ENCODE results near the gene CBX7.

The CBX7 gene

DNA sequence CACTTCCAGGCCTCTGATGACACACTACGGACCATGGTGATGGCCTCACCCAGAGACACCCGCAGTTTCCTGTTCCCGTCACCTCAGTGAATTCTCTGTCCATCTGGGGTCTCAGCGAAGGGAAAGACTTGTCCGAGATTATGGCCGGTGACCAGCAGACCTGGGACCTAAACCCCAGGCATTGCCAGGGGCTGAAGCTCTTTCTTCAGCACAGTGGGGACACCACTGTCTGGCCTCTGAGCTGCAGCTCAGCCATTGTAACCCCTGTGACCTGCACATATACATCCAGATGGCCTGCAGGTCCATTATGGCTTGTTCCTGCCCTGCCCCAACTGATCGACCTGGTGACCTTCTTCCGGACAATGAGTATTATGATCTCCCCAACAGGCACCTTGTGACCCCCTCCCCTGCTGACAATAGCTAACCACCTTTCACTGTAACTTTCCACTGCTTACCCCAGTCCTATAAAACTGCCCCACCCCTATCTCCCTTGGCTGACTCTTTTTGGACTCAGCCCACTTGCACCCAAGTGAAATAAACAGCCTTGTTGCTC, 22.3 kb downstream of the CBX7 start:
- ChIA-PET POLR2A (no interaction called here), CTCF (interaction anchor here (0.7 to 1.8 kb wide), 4 partner anchors 186 to 362 kb away, joined by 3 to 5 read pairs (median 3); no protein-coding TSS in a partner anchor)
- TF ChIP-seq, protein P1, sequence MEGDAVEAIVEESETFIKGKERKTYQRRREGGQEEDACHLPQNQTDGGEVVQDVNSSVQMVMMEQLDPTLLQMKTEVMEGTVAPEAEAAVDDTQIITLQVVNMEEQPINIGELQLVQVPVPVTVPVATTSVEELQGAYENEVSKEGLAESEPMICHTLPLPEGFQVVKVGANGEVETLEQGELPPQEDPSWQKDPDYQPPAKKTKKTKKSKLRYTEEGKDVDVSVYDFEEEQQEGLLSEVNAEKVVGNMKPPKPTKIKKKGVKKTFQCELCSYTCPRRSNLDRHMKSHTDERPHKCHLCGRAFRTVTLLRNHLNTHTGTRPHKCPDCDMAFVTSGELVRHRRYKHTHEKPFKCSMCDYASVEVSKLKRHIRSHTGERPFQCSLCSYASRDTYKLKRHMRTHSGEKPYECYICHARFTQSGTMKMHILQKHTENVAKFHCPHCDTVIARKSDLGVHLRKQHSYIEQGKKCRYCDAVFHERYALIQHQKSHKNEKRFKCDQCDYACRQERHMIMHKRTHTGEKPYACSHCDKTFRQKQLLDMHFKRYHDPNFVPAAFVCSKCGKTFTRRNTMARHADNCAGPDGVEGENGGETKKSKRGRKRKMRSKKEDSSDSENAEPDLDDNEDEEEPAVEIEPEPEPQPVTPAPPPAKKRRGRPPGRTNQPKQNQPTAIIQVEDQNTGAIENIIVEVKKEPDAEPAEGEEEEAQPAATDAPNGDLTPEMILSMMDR (IDR thresholded peaks at IDR 0.05; ENCODE audit: insufficient read depth, low read length, missing control alignments), result no peak
- no peak overlapping the region for H3K4me3 ChIP-seq (ENCODE audit: low read depth, low read length)
- DNase-seq (ENCODE audit: low read depth, low spot score), result no peak

DNA sequence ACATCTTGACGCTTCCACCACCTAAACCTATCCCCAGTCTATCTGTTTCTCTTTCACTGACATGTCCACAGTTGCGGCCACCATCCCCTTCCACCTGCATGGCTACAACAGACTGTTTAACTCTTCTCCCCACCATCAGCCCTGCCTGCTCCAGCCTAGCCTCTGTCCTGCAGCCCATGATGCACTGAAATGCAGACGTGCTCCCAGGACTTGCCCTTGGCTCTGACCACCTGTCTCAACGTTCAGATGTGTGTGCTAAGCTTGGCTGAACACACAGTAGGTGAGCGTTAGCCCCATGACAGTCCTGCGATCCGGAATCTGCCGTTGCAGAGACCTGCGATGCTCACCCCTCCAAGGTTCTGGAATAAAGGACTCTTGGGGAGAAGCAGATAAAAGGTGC, 22.7 kb downstream of the CBX7 start:
- TF ChIP-seq, protein P1 (IDR thresholded peaks at IDR 0.05; ENCODE audit: insufficient read depth, low read length, missing control alignments), result no peak
- no peak for DNase-seq (ENCODE audit: low read depth, low spot score)
- ChIA-PET POLR2A (no interaction called here), CTCF (interaction anchor here (0.7 to 1.0 kb wide), 2 partner anchors 127 to 260 kb away, joined by 3 read pairs; no protein-coding TSS in a partner anchor)
- H3K4me3 ChIP-seq (ENCODE audit: low read depth, low read length), result no peak overlapping the region

DNA sequence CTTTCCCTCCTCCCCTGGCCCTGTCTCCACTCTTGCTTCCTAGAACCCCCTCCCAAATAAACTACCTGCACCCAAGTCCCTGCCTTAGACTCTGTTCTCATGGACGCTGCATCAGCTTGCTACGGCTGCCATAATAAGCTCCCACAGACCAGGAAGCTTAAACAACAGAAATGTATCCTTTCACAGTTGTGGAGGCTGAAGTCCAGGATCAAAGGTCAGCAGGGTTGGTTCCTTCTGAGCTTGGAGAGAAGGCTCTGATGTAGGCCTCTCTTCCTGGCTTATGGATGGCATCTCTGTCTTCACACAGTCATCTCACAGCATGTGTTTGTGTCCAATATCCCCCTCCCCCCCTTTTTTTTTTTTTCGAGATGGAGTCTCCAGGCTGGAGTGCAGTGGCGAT, 23.4 kb downstream of the CBX7 start:
- H3K4me3 ChIP-seq (ENCODE audit: low read depth, low read length), result no peak overlapping the region
- DNase-seq (ENCODE audit: low read depth, low spot score), result no peak
- ChIA-PET CTCF (interaction anchor here (1.0 to 1.6 kb wide), 2 partner anchors 11 to 126 kb away, joined by 3 to 7 read pairs; no protein-coding TSS in a partner anchor), POLR2A (no interaction called here)
- TF ChIP-seq, protein P1 (IDR thresholded peaks at IDR 0.05; ENCODE audit: insufficient read depth, low read length, missing control alignments), result no peak

DNA sequence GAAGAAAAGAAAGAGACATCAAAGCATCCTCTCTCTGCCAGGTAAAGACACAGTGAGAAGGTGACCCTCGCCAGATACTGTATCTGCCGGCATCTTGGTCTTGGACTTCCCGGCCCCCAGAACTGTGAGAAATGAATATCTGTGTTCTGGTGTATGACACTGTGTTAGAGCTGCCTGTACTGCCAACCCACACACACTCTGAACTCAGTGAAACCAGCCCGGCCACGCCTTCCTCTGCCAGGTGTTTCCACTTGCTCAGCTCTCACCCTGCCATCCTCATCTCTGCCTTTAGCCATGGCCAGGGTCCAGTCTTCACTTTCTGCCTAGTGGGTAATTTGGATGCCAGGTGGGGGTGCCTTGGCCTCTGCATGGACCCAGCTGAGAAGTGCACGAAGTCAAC, 24.0 kb downstream of the CBX7 start:
- TF ChIP-seq, protein P1 (IDR thresholded peaks at IDR 0.05; ENCODE audit: insufficient read depth, low read length, missing control alignments), result no peak
- ChIA-PET POLR2A (no interaction called here), CTCF (interaction anchor here (1.6 kb wide), 1 partner anchor 10 kb away, joined by 7 read pairs; no protein-coding TSS in a partner anchor)

DNA sequence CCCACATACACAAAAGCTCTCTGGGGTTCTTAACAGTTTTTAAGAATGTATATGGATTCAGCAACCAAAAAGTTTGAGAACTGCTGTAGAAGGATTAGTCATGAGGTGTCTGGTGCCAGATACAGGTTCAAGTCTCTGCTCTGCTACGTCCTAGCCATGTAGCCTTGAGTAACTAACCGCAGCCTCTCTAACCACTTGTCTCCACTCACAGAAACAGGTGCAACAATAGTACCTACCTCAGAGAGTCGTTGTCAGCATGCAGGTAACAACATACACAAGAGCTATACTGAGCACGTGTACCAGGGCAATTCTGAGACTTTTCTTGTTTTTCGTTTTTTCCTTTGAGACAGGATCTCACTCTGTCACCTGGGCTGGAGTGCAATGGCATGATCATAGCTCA, 26.9 kb downstream of the CBX7 start:
- CTCF ChIA-PET, result interaction anchor here (0.6 to 4.5 kb wide), 7 partner anchors 9 to 359 kb away, joined by 3 to 23 read pairs (median 8); no protein-coding TSS in a partner anchor
- DNase-seq (ENCODE audit: low read depth, low spot score), result no peak
- POLR2A ChIA-PET, result no interaction called here
- no peak overlapping the region for H3K4me3 ChIP-seq (ENCODE audit: low read depth, low read length)
- TF ChIP-seq, protein P1 (IDR thresholded peaks at IDR 0.05; ENCODE audit: insufficient read depth, low read length, missing control alignments), result no peak

More for the DNA sequence above, 24.0 kb downstream of the CBX7 start:
- no peak for DNase-seq (ENCODE audit: low read depth, low spot score)
- no peak overlapping the region for H3K4me3 ChIP-seq (ENCODE audit: low read depth, low read length)

DNA sequence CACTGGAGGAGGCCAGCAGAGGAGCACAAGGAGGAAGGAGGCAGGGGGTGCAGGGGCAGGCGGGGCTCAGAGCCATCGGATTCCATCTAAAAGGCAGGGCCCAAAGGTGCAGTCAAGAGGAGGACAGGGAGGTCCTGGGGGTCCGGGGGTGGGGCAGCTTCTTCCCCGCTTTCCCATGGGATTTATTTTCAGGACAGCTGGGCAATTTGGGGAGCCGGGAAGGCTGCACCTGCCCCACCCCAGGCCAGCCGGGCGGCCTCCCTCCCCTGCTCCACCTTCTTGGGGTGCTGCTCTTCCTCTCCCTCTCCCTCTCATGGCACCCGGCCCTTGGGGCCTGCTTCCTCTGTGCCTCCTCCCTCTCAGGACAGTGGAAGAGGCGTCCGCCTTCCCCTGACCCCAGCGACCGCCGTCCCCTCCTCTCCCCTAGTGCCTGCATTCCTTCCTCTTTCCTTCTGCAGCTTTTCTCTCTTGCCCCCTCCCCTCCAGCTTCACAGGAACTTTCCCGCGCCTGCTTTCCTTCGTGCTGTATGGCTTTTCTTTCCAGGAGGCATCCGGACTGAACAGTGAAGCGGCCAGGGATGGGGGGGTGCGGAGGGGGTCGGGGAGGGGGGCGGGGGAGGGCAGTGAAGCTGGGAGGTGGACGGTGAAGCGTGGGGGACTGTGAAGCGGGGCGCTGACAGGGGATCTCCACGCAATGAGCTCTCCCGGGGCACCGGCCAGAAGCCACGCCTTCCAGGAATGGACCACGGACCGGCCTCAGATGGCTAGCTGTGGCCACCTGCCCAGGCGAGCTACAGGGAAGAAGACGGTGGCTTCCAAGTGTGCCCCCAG, 28.5 kb downstream of the CBX7 start:
- H3K4me3 ChIP-seq (ENCODE audit: low read depth, low read length), result no peak overlapping the region
- TF ChIP-seq, protein P1 (IDR thresholded peaks at IDR 0.05; ENCODE audit: insufficient read depth, low read length, missing control alignments), result no peak
- DNase-seq (ENCODE audit: low read depth, low spot score), result no peak
- ChIA-PET POLR2A (no interaction called here), CTCF (interaction anchor here (0.6 to 4.5 kb wide), 6 partner anchors 11 to 357 kb away, joined by 3 to 23 read pairs (median 6); no protein-coding TSS in a partner anchor)
